ENCODE data around the gene GALNTL6.
"Not testable (repeated sequence)": the region's sequence is repeated elsewhere in the genome, so short reads cannot be mapped to it uniquely, and the experiment has no call there.

GALNTL6 gene

DNA sequence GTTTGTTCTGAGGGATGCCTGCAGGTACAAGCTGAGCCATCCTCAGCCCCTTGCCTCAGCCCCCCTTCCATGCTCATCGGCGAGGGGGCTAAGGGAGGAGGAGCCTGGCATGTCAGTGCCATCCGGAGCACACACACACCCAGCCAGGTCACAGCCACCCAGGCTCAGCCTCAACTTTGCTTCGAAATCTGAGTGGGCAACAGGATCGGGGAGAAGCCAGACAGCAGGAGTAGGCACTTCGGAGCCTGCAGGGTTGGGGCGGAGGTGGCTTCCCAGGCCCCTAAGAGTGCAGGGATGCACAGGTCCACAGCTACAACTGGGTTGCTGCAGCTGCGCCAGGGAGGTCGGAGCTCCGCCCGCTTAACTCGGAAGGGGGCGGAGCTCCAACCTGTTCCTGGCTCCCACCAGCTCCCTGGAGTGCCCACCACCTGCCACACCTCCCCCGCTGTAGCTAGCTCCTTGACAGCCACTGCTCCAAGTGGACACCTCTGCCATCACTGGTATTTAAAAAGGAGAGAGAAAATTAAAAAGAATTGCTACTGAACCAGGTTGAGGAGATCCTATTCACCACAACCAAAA lies 1162.5 kb downstream of the GALNTL6 start:
- TF ChIP-seq, protein P1, sequence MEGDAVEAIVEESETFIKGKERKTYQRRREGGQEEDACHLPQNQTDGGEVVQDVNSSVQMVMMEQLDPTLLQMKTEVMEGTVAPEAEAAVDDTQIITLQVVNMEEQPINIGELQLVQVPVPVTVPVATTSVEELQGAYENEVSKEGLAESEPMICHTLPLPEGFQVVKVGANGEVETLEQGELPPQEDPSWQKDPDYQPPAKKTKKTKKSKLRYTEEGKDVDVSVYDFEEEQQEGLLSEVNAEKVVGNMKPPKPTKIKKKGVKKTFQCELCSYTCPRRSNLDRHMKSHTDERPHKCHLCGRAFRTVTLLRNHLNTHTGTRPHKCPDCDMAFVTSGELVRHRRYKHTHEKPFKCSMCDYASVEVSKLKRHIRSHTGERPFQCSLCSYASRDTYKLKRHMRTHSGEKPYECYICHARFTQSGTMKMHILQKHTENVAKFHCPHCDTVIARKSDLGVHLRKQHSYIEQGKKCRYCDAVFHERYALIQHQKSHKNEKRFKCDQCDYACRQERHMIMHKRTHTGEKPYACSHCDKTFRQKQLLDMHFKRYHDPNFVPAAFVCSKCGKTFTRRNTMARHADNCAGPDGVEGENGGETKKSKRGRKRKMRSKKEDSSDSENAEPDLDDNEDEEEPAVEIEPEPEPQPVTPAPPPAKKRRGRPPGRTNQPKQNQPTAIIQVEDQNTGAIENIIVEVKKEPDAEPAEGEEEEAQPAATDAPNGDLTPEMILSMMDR (IDR thresholded peaks at IDR 0.05; ENCODE audit: insufficient read depth, missing control alignments) = no peak
- DNase-seq (ENCODE audit: insufficient read length, low spot score) (no peak), FAIRE-seq (no peak)

DNA sequence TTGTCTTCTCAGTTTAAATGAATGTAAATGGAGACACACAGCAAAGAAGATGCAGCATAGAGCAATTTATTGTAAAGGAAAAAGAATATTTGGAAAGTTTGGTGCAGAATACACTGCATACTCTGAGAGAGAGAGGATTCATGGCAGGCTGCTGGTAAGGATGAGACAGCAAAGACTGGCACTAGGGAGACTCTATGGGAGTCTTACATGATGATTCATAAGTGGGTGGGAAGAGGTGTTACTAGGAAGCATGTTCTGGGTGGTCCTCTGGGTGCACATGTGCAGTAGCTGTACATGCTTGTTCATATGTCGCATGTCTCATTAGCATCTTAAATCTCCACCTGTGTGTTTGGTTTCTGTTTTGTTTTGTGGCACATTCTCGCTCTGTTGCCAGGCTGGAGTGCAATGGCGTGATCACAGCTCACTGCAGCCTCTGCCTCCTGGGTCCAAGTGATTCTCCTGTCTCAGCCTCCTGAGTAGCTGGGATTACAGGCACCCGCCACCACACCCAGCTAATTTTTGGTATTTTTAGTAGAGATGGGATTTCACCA lies 1164.4 kb downstream of the GALNTL6 start:
- DNase-seq (ENCODE audit: insufficient read length, low spot score); FAIRE-seq: not testable (repeated sequence)

DNA sequence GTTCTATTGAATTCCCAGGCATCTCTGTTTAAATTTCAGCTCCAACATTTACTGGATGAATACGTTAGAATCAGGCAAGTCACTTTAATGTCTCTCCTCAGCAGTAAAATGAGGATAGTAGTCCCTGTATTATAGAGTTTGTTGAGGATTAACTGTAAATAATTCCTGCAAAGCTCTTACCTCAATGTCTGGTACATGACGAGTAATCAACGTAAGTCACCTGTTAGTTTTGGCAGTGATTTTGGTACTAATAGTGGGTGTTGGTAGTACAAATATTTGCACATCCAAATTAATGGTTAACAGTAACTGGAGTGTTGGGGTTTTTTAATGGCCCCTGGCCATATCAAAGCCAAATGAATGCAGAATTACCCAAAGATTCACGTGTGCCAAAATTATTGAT lies 1165.6 kb downstream of the GALNTL6 start:
- DNase-seq (ENCODE audit: insufficient read length, low spot score) = no peak
- TF ChIP-seq, protein P1 (IDR thresholded peaks at IDR 0.05; ENCODE audit: insufficient read depth, missing control alignments) = no peak
- no peak for FAIRE-seq

DNA sequence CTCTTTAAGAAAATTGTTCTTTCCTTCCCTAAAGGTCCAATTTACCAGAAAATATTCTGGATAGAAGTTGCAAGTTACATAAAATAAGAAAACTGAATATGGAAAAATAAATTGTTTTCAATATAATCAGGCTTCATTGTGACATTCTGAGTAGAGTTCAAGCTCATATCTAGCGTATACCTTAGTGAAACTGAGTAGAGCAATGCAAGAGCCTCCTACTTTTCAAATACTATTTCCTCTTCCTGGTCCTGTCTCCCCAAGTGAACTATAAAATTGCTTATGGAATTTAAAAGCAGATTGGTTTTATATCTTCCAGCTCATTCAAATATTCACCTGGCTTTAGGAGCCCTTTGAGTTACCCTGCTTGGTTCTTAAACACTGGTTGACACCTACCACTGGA lies 1166.1 kb downstream of the GALNTL6 start:
- TF ChIP-seq, protein P1 (IDR thresholded peaks at IDR 0.05; ENCODE audit: insufficient read depth, missing control alignments) = no peak
- FAIRE-seq = no peak

DNA sequence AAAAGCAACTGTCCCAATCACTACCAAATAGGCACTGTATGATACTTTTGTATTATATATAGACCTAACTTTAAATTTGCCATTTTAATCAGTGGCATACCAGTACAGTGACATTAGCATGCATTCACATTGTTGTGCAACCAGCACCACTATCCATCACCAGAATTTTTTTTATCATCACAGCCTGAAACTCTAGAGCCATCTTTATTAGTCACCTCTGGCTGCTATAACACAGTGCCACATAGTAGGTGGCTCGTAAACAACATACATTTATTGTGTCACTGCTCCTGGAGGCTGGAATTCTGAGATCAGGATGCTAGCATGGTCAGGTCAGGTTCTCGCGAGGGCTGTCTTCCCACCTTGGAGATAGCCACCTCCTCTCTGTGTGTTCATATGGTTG lies 1167.0 kb downstream of the GALNTL6 start:
- no peak for FAIRE-seq
- no peak for DNase-seq (ENCODE audit: insufficient read length, low spot score)
- TF ChIP-seq, protein P1 (IDR thresholded peaks at IDR 0.05; ENCODE audit: insufficient read depth, missing control alignments) = no peak

More for the DNA sequence above, 1166.1 kb downstream of the GALNTL6 start:
- no peak for DNase-seq (ENCODE audit: insufficient read length, low spot score)

DNA sequence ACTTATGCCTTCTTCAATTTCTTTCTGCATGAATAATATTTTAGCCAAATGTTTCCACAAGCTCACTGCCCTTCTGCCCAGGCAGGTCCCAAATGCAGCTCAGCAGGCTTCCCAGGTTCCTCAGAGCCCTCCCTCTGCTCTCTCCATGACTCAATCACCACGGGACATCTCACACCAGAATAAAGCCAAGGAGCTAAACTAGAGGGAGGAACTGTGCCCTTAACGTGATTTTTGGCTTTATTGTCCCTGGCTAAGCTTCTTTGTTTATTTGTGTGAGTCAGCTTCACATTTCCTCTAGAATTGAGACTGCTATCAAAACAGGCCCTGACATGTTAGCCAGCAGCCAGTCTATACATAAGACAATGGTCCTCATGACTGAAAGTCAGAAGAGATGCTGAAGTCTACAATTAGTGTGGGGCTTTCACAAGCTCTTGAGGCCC lies 1169.0 kb downstream of the GALNTL6 start:
- TF ChIP-seq, protein P1 (IDR thresholded peaks at IDR 0.05; ENCODE audit: insufficient read depth, missing control alignments) = no peak
- FAIRE-seq = no peak
- no peak for DNase-seq (ENCODE audit: insufficient read length, low spot score)

DNA sequence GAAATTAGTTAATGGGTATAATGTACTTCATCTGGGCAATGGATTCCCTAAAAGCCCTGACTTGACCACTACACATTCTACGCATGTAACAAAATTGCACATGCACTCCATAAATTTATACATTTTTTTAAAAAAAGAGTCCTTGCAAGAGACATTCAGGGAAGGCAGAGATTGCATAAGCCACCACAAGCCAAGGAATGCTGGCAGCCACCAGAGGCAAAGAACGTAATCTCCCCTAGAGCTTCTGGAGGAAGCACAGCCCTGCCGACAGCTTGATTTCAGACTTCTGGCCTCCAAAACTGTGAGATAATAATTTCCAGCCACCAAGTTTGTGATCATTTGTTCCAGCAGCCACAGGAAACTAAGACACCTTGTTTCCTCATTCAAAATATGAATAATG lies 1169.8 kb downstream of the GALNTL6 start:
- no peak for FAIRE-seq
- no peak for DNase-seq (ENCODE audit: insufficient read length, low spot score)
- TF ChIP-seq, protein P1 (IDR thresholded peaks at IDR 0.05; ENCODE audit: insufficient read depth, missing control alignments) = no peak

All from D721Med (cell line).